BE2C (cell line): Measurements from ENCODE around the gene UNC13B.

Experiments
- DNase-seq: peaks from one replicate; pipeline ENCODE4 v3.0.0-alpha.2; 2020
- H3K27me3 ChIP-seq: fragments of 250-450 bp; sonication (Bioruptor Pico); 2 replicates; pipeline ENCODE4 v1.5.1; 2020; ENCODE audit warnings: mild to moderate bottlenecking
- H3K36me3 ChIP-seq: fragments of 250-450 bp; sonication (Bioruptor Pico); 2 replicates; pipeline ENCODE4 v1.5.1; 2020; ENCODE audit warnings: mild to moderate bottlenecking
- H3K4me1 ChIP-seq: fragments of 250-450 bp; sonication (Bioruptor Pico); 2 replicates; pipeline ENCODE4 v1.5.1; 2020
- H3K4me3 ChIP-seq: 2 replicates; pipeline ENCODE4 v1.5.1; 2011; ENCODE audit warnings: low read depth, low read length
- H3K9me3 ChIP-seq: fragments of 250-450 bp; sonication (Bioruptor Pico); 2 replicates; pipeline ENCODE4 v1.5.1; 2020
- CTCF ChIP-seq: IDR thresholded peaks from 2 replicates; pipeline ENCODE4 v1.5.1; 2012; ENCODE audit warnings: mild to moderate bottlenecking, low read depth, low read length

Gene UNC13B

GRCh38 chr9:35415402-35416097 lies 253.7 kb downstream of the UNC13B start:
- TF ChIP-seq CTCF: peak; percentile 39
- Histone ChIP-seq H3K4me3 (no peak overlapping the region), H3K9me3 (no peaks in the 10 kb centered on the region), H3K27me3 (peaks cover 8% of the 10 kb centered on the region), H3K4me1 (no peaks in the 10 kb centered on the region), H3K36me3 (no peaks in the 10 kb centered on the region)
- DNase-seq: no peak

- no peak for TF ChIP-seq CTCF
Measured at GRCh38 chr9:35416098-35416427, 254.3 kb downstream of the UNC13B start.

GRCh38 chr9:35422346-35422745 lies 260.5 kb downstream of the UNC13B start:
- no peak for TF ChIP-seq CTCF
- H3K4me1 ChIP-seq: no peaks in the 10 kb centered on the region
- DNase-seq: no peak

More at GRCh38 chr9:35416098-35416427, 254.3 kb downstream of the UNC13B start:
- Histone ChIP-seq H3K36me3 (no peaks in the 10 kb centered on the region), H3K4me1 (no peaks in the 10 kb centered on the region), H3K4me3 (no peak overlapping the region), H3K27me3 (peaks cover 8% of the 10 kb centered on the region), H3K9me3 (no peaks in the 10 kb centered on the region)
- no peak for DNase-seq

GRCh38 chr9:35422753-35423152 lies 260.9 kb downstream of the UNC13B start:
- Histone ChIP-seq H3K4me3 (no peak overlapping the region), H3K9me3 (no peaks in the 10 kb centered on the region), H3K36me3 (no peaks in the 10 kb centered on the region), H3K4me1 (no peaks in the 10 kb centered on the region), H3K27me3 (peaks cover 24% of the 10 kb centered on the region)
- TF ChIP-seq CTCF: no peak
- no peak for DNase-seq

More at GRCh38 chr9:35422346-35422745, 260.5 kb downstream of the UNC13B start:
- Histone ChIP-seq H3K36me3 (no peaks in the 10 kb centered on the region), H3K4me3 (no peak overlapping the region), H3K9me3 (no peaks in the 10 kb centered on the region), H3K27me3 (peaks cover 24% of the 10 kb centered on the region)

GRCh38 chr9:35423499-35423898 lies 261.7 kb downstream of the UNC13B start:
- H3K36me3 ChIP-seq: no peaks in the 10 kb centered on the region

More at GRCh38 chr9:35423499-35423898, 261.7 kb downstream of the UNC13B start:
- Histone ChIP-seq H3K27me3 (peaks cover 24% of the 10 kb centered on the region), H3K4me3 (no peak overlapping the region), H3K9me3 (no peaks in the 10 kb centered on the region), H3K4me1 (no peaks in the 10 kb centered on the region)
- TF ChIP-seq CTCF: no peak
- no peak for DNase-seq
